ENCODE data around the gene KRT79. TPM values are rescaled to one million over a fixed set of nuclear protein-coding genes. Genes with fewer than 3 reads are reported as not detected.
A peak's percentile ranks its signal among the peaks of the same experiment; 100 is the strongest.

The KRT79 gene
- total RNA-seq, 1 donor from 2014 or later, result not detected

DNA sequence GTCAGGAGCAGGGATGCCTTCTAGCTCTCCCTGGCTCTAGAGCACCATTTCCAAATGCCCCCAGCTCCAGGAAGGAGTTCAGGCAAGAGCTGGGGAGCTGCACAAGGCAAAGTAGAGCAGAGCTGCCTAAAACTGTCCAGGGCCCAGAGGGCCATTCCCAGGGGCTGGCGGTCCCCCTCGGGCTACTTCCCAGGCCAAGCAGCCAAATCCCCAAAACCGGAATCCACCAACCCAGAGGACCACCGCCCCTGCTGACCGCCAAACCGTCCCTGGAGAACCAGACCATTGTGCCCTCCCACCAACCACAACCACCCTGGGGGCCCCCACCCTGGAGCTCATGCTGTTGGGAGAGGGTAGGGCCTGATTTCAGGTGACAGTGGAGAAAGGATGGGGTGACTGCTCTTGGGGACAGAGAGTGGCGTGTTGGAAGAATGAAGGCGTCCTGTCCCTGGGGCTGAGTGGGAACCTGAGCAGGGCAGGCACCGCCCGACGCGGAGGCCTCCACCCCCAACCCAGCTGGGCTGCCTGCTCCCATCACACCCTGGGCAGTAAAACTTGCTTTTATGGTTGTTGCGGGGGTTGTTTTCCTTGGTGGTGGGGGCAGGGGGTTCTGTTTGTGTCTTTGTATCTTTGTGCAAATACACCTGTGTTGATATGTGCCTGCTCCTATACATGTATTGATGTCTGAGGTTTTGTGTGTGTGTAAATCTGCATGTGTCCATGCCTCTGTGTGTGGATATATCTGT, 38.7 kb upstream of the KRT79 start:
- H3K4me3 Mint-ChIP-seq (ENCODE audit: unreplicated experiment), result no peak overlapping the region
- no peak overlapping the region for H3K27ac Mint-ChIP-seq (ENCODE audit: unreplicated experiment)
- no peak for DNase-seq (ENCODE audit: low spot score)
- TF ChIP-seq, protein P1, sequence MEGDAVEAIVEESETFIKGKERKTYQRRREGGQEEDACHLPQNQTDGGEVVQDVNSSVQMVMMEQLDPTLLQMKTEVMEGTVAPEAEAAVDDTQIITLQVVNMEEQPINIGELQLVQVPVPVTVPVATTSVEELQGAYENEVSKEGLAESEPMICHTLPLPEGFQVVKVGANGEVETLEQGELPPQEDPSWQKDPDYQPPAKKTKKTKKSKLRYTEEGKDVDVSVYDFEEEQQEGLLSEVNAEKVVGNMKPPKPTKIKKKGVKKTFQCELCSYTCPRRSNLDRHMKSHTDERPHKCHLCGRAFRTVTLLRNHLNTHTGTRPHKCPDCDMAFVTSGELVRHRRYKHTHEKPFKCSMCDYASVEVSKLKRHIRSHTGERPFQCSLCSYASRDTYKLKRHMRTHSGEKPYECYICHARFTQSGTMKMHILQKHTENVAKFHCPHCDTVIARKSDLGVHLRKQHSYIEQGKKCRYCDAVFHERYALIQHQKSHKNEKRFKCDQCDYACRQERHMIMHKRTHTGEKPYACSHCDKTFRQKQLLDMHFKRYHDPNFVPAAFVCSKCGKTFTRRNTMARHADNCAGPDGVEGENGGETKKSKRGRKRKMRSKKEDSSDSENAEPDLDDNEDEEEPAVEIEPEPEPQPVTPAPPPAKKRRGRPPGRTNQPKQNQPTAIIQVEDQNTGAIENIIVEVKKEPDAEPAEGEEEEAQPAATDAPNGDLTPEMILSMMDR (IDR thresholded peaks at IDR 0.05; ENCODE audit: unreplicated experiment), result no peak
- H3K9me3 Mint-ChIP-seq (ENCODE audit: unreplicated experiment), result no peaks in the 10 kb centered on the region
- peaks cover 13% of the 10 kb centered on the region for H3K4me1 Mint-ChIP-seq (ENCODE audit: unreplicated experiment)
- no peaks in the 10 kb centered on the region for H3K36me3 Mint-ChIP-seq (ENCODE audit: low read depth, unreplicated experiment)
- peaks cover 14% of the 10 kb centered on the region for H3K27me3 Mint-ChIP-seq (ENCODE audit: unreplicated experiment)

DNA sequence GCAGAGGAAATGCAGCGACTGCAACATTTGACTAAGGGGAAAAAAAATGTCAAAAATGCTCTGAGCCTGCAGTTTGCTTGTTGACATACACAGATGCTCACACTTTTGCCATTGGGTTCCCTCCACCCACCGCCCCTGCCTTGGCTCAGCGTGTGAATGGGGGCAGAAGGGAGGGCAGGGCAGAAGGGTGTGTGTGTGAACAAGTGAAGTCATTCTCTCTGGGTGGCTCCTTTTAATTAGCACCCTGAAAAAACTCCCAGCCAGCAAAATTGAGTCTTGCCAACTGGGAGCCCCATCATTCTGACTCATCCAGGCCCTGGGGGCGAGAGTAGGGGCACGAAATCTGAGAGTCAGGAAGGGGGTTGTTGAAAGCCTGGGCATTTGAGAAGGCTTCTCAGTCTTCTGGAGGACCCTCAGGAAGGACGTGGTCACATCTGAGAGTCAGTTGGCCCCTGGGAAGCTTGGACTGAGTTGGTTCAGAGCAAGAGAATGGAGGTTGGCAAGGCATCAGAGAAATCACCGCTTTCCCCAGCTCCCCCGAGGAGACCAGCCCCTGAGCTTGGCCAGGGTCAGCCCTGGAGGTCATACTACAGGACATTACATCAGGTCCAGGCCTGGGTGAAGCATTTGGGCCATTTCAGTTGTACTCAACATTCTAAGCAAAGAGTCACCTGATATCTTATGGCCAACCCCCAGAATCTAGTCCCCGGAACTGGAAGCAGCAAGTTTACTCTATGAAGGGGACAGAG, 37.4 kb upstream of the KRT79 start:
- TF ChIP-seq, protein P1 (IDR thresholded peaks at IDR 0.05; ENCODE audit: unreplicated experiment), result no peak
- H3K9me3 Mint-ChIP-seq (ENCODE audit: unreplicated experiment), result no peaks in the 10 kb centered on the region
- H3K36me3 Mint-ChIP-seq (ENCODE audit: low read depth, unreplicated experiment), result no peaks in the 10 kb centered on the region
- H3K27me3 Mint-ChIP-seq (ENCODE audit: unreplicated experiment), result peaks cover 14% of the 10 kb centered on the region
- peaks cover 10% of the 10 kb centered on the region for H3K4me1 Mint-ChIP-seq (ENCODE audit: unreplicated experiment)
- no peak overlapping the region for H3K27ac Mint-ChIP-seq (ENCODE audit: unreplicated experiment)
- no peak overlapping the region for H3K4me3 Mint-ChIP-seq (ENCODE audit: unreplicated experiment)
- no peak for DNase-seq (ENCODE audit: low spot score)

DNA sequence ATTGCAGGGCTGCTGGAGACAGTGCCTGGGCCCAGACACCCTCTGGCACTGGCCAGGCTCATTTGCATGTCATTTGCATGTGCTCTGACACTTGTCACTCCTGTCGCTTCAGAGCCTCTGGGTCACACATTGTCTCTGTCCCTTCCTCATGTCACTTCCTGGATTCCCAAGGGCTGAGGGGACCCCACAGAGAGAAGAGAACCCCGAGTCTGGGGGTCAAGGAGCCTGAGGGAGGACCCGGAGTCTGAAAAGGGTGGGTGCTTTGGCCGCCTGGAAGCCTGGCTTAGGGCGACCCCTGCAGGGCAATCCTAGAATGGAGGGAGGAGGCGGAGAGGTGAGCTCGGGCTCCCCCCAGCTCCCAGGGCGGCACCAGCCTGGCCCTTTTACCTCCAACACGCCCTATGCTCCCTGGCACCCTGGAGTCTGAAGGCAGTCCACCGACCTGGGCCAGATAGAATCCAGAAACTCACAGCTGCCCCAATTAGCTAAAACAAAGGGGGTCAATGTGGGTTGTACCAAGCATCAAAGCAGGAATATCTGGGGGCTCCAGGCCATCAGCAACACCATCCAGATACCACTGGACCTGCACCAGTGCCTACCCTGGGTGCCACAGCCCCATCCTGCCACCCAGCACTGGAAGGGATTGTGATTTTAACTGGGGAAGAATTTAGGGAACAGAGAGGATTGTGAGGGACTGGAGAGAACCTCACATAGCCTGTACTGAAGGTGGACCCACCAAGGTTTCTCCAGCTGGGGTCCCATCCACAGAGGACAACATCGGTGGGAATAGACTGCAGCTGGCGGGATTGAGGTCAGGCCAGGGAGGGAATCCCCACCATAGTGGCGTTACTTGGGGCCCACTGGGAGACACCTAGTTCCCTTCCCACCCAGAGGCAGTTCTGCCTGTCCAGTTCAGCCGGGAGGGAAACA, 36.5 kb upstream of the KRT79 start:
- H3K27me3 Mint-ChIP-seq (ENCODE audit: unreplicated experiment), result peaks cover 10% of the 10 kb centered on the region
- TF ChIP-seq, protein P1 (IDR thresholded peaks at IDR 0.05; ENCODE audit: unreplicated experiment), result peak; percentile 78
- no peak overlapping the region for H3K4me3 Mint-ChIP-seq (ENCODE audit: unreplicated experiment)
- DNase-seq (ENCODE audit: low spot score), result peak; percentile 87
- H3K27ac Mint-ChIP-seq (ENCODE audit: unreplicated experiment), result no peak overlapping the region
- H3K4me1 Mint-ChIP-seq (ENCODE audit: unreplicated experiment), result peaks cover 10% of the 10 kb centered on the region
- H3K36me3 Mint-ChIP-seq (ENCODE audit: low read depth, unreplicated experiment), result no peaks in the 10 kb centered on the region
- H3K9me3 Mint-ChIP-seq (ENCODE audit: unreplicated experiment), result no peaks in the 10 kb centered on the region

DNA sequence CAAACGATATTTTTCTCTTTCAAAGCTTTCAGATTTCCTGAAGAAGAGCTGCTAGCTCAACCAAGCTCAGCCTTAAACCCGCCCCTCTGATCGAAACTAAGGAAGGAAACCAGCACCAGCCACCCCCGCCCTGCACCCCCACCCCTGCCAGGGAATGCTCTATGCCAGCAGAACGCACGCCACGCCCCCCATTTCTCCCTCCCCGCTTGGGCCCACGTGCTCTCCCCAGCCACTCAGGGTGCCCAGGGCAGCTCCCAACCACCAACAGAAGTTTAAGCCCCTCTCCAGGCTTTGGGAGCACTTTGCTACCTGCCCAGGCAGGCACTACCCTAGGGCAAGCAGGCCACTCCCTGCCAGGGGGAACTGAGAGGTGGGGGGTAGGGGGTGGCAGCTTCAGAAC, 33.5 kb upstream of the KRT79 start:
- Mint-ChIP-seq H3K4me3 (ENCODE audit: unreplicated experiment) (no peak overlapping the region), H3K36me3 (ENCODE audit: low read depth, unreplicated experiment) (no peaks in the 10 kb centered on the region), H3K27me3 (ENCODE audit: unreplicated experiment) (peaks cover 9% of the 10 kb centered on the region), H3K27ac (ENCODE audit: unreplicated experiment) (no peak overlapping the region), H3K4me1 (ENCODE audit: unreplicated experiment) (no peaks in the 10 kb centered on the region), H3K9me3 (ENCODE audit: unreplicated experiment) (no peaks in the 10 kb centered on the region)
- DNase-seq (ENCODE audit: low spot score), result no peak
- TF ChIP-seq, protein P1 (IDR thresholded peaks at IDR 0.05; ENCODE audit: unreplicated experiment), result no peak

Measured in endothelial cell (in vitro differentiated cells).